Activated naive CD4-positive, alpha-beta T cell treated with anti-CD3 and anti-CD28 coated beads for 36 hours (primary cell): ENCODE data around the gene IFNK. TPM values are rescaled to one million over a fixed set of nuclear protein-coding genes. Genes with fewer than 3 reads are reported as not detected.
A peak's percentile ranks its signal among the peaks of the same experiment; 100 is the strongest.

ENCODE experiments used
- CTCF ChIA-PET: fragments of 350-600 bp; sonication (Branson Sonifier 250); formaldehyde crosslinking; loops from one replicate; lab custom pipeline; 2021; ENCODE audit warnings: antibody characterized with exemption; lab: Charles Lee
- DNase-seq: peaks from one replicate; pipeline ENCODE4 v3.0.0-alpha.2; 2020
- H3K27ac Mint-ChIP-seq: one replicate; pipeline ENCODE4 v1.8.0; 2021; ENCODE audit warnings: mild to moderate bottlenecking, mixed read lengths
- H3K27me3 Mint-ChIP-seq: one replicate; pipeline ENCODE4 v1.8.0; 2021; ENCODE audit warnings: low read depth, mixed read lengths
- H3K36me3 Mint-ChIP-seq: one replicate; pipeline ENCODE4 v1.8.0; 2021; ENCODE audit warnings: low read depth, mixed read lengths
- H3K4me1 Mint-ChIP-seq: one replicate; pipeline ENCODE4 v1.8.0; 2021; ENCODE audit warnings: low read depth, mixed read lengths
- H3K4me3 Mint-ChIP-seq: one replicate; pipeline ENCODE4 v1.8.0; 2021; ENCODE audit warnings: mild to moderate bottlenecking, moderate library complexity, mixed read lengths
- H3K9me3 Mint-ChIP-seq: one replicate; pipeline ENCODE4 v1.8.0; 2021; ENCODE audit warnings: mixed read lengths
- intact Hi-C: fragments of 100-400 bp; cut with micrococcal nuclease; formaldehyde crosslinking; loops from one replicate; pipeline ENCODE4 v1.15.1; 2023
- total RNA-seq, 2 experiments: library from RNA; stranded (reverse); gene quantifications; one replicate each; pipeline ENCODE4 v1.2.3, GENCODE V29; 2021

The IFNK gene
- total RNA-seq, 2 experiments from 2014 or later, result 0.24 TPM; not detected in 1

DNA sequence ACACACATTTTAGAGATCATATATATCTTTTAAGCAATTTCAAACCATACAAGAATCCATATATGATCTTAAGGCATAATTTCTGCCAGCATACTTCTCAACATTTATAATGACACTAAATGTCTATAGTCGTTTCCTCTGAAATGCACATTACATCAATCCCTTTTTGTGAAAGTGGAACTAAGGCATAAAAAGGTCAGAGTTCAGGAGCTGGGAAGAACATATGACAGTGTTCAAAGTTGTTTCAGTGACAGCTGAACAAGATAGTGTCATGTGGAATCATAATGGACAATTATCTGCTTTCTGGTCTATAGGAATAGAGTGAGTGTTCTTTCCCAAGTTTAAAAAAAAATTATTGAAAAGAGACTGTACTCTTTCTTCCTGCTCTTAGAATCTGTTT lies 8.0 kb downstream of the IFNK start:
- intact Hi-C loops, result loop anchor here (5.0 kb wide), 2 partner anchors 255 to 500 kb away; no protein-coding TSS in a partner anchor
- peaks cover 1% of the 10 kb centered on the region for H3K36me3 Mint-ChIP-seq
- peaks cover 8% of the 10 kb centered on the region for H3K4me1 Mint-ChIP-seq
- no peak overlapping the region for H3K27ac Mint-ChIP-seq
- H3K4me3 Mint-ChIP-seq, result no peak overlapping the region
- CTCF ChIA-PET, result no interaction called here
- H3K9me3 Mint-ChIP-seq, result no peaks in the 10 kb centered on the region
- peaks cover 8% of the 10 kb centered on the region for H3K27me3 Mint-ChIP-seq
- no peak for DNase-seq

DNA sequence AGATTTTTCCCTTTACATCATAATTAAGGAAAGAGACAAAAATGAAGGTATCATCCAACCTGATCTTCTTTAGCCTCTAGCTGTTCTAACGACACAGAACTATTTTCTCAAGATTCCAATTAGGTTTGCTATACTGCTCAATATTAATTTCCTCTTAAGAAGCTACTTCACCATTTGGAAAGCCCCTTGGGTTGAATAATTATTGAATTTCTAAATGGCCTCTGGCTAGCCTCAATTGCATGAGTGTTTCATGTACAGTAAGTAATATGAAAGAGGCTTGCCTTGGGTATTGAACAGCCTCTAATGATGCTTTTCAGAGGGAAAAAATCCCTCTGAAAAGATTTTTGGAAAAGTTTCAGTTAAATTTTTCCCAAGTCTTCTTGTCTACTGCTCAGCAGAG lies 9.2 kb downstream of the IFNK start:
- intact Hi-C loops, result loop anchor here (5.0 kb wide), 2 partner anchors 256 to 501 kb away; no protein-coding TSS in a partner anchor
- CTCF ChIA-PET, result interaction anchor here (0.7 to 1.5 kb wide), 2 partner anchors 9 to 200 kb away, joined by 3 to 5 read pairs; no protein-coding TSS in a partner anchor
- H3K27me3 Mint-ChIP-seq, result no peaks in the 10 kb centered on the region

DNA sequence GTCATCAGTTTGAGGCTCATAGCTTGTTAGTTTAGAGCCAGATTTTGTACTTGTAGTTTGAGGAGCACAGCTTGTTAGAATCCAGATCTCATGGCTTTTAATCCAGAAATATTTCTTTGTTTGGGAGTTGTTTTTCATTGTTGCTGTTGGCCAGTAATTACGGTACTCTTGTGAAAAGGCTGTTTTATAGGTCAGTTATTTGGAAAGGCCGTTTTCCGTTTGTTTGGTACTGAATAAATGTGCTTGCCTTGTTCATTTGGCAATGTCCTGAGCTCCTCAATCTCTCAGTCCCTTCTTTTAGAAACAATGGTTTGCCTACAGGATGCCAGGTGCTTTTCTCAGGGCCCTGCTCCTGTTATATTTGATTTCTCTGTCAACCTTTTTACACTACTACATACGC lies 10.0 kb downstream of the IFNK start:
- intact Hi-C loops, result loop anchor here (5.0 kb wide), 2 partner anchors 257 to 502 kb away; no protein-coding TSS in a partner anchor
- no peaks in the 10 kb centered on the region for H3K27me3 Mint-ChIP-seq
- H3K4me1 Mint-ChIP-seq, result peaks cover 4% of the 10 kb centered on the region
- no peak overlapping the region for H3K27ac Mint-ChIP-seq
- no peaks in the 10 kb centered on the region for H3K9me3 Mint-ChIP-seq
- H3K36me3 Mint-ChIP-seq, result peaks cover 3% of the 10 kb centered on the region
- no peak for DNase-seq
- H3K4me3 Mint-ChIP-seq, result no peak overlapping the region
- CTCF ChIA-PET, result interaction anchor here (0.7 to 1.5 kb wide), 2 partner anchors 105 to 201 kb away, joined by 3 to 5 read pairs; no protein-coding TSS in a partner anchor

More for the DNA sequence above, 9.2 kb downstream of the IFNK start:
- DNase-seq, result no peak
- peaks cover 3% of the 10 kb centered on the region for H3K36me3 Mint-ChIP-seq
- no peaks in the 10 kb centered on the region for H3K9me3 Mint-ChIP-seq
- no peak overlapping the region for H3K27ac Mint-ChIP-seq
- H3K4me3 Mint-ChIP-seq, result no peak overlapping the region
- peaks cover 4% of the 10 kb centered on the region for H3K4me1 Mint-ChIP-seq

DNA sequence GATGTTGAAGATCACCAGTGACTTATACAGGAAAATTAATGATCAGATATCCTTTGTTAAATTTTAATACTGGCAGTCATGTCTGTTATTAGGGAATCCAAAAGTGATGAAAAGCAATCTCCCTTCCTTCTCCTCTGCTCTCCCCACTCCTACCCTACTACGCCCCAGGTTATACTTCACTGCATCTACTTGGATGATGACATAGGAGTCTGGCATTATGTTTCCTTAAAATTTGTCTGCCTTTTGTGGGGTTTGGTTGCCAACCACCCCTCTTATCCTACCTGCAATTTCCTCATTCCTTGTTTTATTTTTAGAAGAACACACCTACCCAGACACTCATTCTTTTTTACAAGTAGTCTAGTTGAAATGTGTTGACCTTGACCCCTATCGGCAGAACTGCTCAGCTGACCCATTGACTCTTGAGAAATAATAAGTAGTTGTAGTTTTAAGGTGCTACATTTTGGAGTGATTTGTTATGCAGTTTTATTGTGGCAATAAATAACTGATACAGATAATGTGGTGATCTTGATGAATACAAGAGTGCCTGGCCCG lies 10.6 kb downstream of the IFNK start:
- H3K36me3 Mint-ChIP-seq, result peaks cover 3% of the 10 kb centered on the region
- peaks cover 3% of the 10 kb centered on the region for H3K4me1 Mint-ChIP-seq
- CTCF ChIA-PET, result no interaction called here
- H3K27ac Mint-ChIP-seq, result no peak overlapping the region
- no peaks in the 10 kb centered on the region for H3K27me3 Mint-ChIP-seq
- intact Hi-C loops, result loop anchor here (5.0 kb wide), 2 partner anchors 257 to 502 kb away; no protein-coding TSS in a partner anchor
- no peaks in the 10 kb centered on the region for H3K9me3 Mint-ChIP-seq
- DNase-seq, result no peak
- no peak overlapping the region for H3K4me3 Mint-ChIP-seq

DNA sequence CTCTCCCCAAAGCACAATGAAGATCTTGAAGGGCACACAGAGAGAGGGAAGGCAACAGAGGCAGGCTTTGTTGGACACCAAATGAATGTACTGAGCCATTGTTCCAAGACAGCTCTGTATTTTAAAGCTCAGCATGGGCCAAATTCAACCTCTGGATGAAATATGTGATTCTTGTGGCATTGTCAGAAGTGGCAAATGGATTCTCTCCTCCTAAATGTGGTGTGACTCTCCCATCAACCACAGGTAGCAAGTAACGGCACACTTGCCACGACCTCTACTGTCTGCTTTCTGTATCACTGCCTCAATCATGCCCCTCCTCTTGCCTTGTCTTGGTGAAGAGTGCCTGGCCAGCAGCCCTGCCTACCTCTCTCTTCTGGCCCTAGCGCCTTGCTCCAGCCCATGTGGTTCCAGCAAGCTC lies 11.6 kb downstream of the IFNK start:
- peak; percentile 9 for DNase-seq
- H3K27me3 Mint-ChIP-seq, result no peaks in the 10 kb centered on the region
- H3K27ac Mint-ChIP-seq, result no peak overlapping the region
- CTCF ChIA-PET, result interaction anchor here (0.7 to 0.9 kb wide), 2 partner anchors 202 to 236 kb away, joined by 3 read pairs; no protein-coding TSS in a partner anchor
- no peaks in the 10 kb centered on the region for H3K4me1 Mint-ChIP-seq
- no peak overlapping the region for H3K4me3 Mint-ChIP-seq
- H3K36me3 Mint-ChIP-seq, result peaks cover 3% of the 10 kb centered on the region
- H3K9me3 Mint-ChIP-seq, result no peaks in the 10 kb centered on the region
- intact Hi-C loops, result no loop called here

DNA sequence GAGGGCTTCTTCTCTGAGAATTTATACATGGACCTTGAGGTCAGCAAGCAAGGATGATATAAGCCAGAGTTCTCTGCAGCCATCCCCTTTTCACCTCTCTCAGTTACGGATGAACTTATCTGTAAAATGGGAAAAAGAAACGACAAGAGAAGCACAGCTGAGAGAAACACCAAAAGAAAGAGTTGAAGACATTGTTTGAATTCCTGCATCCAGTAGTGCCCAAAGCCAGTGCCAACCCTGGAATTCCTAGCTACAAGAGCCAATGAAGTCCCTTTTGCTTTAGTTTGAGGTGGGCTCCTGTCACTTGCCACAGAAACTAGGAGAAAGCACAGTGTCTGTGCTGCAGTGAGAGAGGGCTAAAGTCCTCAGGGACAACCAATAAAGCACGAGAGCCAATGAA lies 12.1 kb downstream of the IFNK start:
- intact Hi-C loops, result no loop called here
- H3K9me3 Mint-ChIP-seq, result no peaks in the 10 kb centered on the region
- H3K36me3 Mint-ChIP-seq, result peaks cover 6% of the 10 kb centered on the region
- H3K4me3 Mint-ChIP-seq, result no peak overlapping the region
- CTCF ChIA-PET, result interaction anchor here (0.9 kb wide), 1 partner anchor 202 kb away, joined by 3 read pairs; no protein-coding TSS in a partner anchor
- H3K27ac Mint-ChIP-seq, result no peak overlapping the region
- no peaks in the 10 kb centered on the region for H3K27me3 Mint-ChIP-seq
- DNase-seq, result no peak
- no peaks in the 10 kb centered on the region for H3K4me1 Mint-ChIP-seq

DNA sequence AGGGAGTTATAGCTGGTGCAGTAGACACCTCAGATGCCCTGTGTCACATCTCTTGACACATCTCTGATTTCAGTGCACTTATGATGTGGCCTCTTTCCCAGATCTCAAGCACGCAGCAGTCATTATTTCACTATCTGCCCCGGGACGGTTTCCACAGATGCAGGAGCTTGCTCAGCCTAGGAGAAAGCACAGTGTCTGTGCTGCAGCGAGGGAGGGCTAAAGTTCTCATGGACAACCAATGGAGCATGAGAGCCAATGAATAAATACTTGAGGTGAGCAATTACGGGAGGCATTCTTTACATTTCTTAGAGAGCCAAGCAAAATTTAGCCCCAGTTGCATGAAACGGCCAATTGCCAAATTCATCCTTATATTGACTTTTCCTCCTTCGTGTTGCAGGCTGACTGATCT lies 12.9 kb downstream of the IFNK start:
- H3K4me3 Mint-ChIP-seq, result no peak overlapping the region
- H3K36me3 Mint-ChIP-seq, result peaks cover 7% of the 10 kb centered on the region
- CTCF ChIA-PET, result interaction anchor here (1.1 kb wide), 1 partner anchor 207 kb away, joined by 4 read pairs; no protein-coding TSS in a partner anchor

DNA sequence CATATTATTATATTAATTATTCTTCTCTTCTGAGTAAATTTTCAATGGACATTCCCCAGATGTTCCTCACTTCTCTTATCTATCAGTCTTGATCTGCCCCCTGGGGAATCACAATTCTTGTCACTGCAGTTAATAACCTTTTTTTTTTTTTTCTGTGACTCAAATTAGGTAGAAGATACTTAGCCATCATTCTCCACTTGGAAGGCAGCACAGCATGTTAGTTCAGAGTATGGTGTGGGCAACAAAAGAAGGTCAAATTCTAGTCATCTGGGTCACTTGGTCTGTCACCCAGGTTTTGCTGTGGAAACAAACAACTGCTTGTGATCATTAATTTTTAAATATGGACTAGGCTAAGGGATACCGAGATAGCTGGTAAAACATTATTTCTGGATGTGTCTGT lies 13.7 kb downstream of the IFNK start:
- no peaks in the 10 kb centered on the region for H3K27me3 Mint-ChIP-seq
- intact Hi-C loops, result no loop called here
- H3K36me3 Mint-ChIP-seq, result peaks cover 12% of the 10 kb centered on the region
- H3K4me1 Mint-ChIP-seq, result no peaks in the 10 kb centered on the region
- no peak for DNase-seq
- no peak overlapping the region for H3K4me3 Mint-ChIP-seq
- no peak overlapping the region for H3K27ac Mint-ChIP-seq
- CTCF ChIA-PET, result interaction anchor here (1.1 kb wide), 1 partner anchor 208 kb away, joined by 4 read pairs; no protein-coding TSS in a partner anchor
- H3K9me3 Mint-ChIP-seq, result no peaks in the 10 kb centered on the region

More for the DNA sequence above, 12.9 kb downstream of the IFNK start:
- Mint-ChIP-seq H3K4me1 (no peaks in the 10 kb centered on the region), H3K27me3 (no peaks in the 10 kb centered on the region), H3K9me3 (no peaks in the 10 kb centered on the region), H3K27ac (no peak overlapping the region)
- intact Hi-C loops, result no loop called here
- no peak for DNase-seq

DNA sequence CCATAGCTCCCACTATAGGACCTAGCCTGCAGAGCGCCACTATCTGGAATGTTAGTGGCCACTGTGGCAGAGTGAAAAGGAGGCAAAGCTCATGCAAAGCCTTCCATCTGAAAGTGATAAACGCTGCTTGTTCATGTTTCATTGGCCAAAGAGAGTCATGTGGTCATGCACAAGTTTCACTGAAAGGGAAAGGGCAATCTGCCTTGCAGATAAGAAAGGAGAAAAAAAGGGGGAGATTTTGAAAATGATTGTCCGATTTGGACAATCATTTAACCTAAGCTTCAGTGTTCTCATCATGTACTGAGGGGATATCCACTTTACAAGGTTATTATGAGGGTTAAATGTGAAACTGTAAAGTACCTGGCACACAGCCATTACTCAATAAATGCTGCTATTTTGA lies 14.6 kb downstream of the IFNK start:
- CTCF ChIA-PET, result interaction anchor here (0.9 kb wide), 1 partner anchor 9 kb away, joined by 3 read pairs; the partner anchor contains the start of gene MOB3B
- Mint-ChIP-seq H3K4me1 (no peaks in the 10 kb centered on the region), H3K27ac (no peak overlapping the region), H3K27me3 (no peaks in the 10 kb centered on the region), H3K4me3 (no peak overlapping the region), H3K9me3 (no peaks in the 10 kb centered on the region), H3K36me3 (peaks cover 11% of the 10 kb centered on the region)
- DNase-seq, result no peak
- intact Hi-C loops, result no loop called here

DNA sequence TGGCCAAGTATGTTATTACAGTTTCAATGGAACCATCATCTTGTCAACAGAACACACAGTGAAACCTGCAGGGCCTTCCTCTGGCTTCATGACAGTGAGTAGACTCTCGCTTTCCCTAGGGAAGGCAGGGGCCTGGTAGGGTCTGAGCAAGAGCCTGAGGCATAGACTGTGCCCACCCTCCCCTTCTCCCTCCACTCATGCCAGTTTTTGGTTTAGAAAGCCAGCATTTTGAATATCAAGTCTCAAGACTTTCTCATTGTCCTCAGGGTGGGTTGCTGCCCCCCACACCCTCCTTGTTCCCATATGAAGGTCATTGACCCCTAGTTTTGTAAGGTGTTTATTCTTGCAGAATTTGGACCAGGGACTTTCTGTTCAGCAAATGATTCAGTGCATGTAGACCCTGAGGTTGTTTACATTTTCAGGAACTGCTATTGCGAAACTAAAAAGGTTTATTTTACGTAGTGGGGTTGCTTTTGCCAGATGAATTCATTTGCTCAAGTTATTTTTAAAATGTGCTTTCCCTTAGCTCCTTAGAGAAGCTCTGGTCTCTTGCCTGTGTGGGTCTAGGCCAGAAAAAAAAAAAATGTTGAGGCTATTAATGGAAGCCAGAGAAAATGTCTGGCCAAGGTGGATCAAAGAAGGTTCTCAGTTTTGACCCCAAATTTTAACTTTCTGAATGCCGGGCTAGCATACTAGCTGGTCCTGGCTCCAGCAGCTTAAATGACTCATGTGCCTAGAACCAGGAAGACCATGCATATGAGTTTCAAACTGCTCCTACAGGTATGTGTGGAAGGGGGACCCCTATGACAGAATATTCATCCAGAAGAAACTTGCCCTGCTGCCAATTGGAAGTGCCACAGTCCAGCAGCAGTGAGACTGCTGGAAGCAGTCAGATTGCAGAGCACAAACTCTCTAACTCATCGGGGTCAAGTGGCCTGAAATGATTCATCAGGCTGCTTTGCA lies 15.7 kb downstream of the IFNK start:
- intact Hi-C loops, result no loop called here
- Mint-ChIP-seq H3K4me1 (no peaks in the 10 kb centered on the region), H3K36me3 (peaks cover 15% of the 10 kb centered on the region), H3K27me3 (no peaks in the 10 kb centered on the region), H3K4me3 (no peak overlapping the region), H3K9me3 (no peaks in the 10 kb centered on the region), H3K27ac (no peak overlapping the region)
- no peak for DNase-seq
- CTCF ChIA-PET, result interaction anchor here (1.2 to 1.5 kb wide), 2 partner anchors 9 to 206 kb away, joined by 5 read pairs; no protein-coding TSS in a partner anchor

DNA sequence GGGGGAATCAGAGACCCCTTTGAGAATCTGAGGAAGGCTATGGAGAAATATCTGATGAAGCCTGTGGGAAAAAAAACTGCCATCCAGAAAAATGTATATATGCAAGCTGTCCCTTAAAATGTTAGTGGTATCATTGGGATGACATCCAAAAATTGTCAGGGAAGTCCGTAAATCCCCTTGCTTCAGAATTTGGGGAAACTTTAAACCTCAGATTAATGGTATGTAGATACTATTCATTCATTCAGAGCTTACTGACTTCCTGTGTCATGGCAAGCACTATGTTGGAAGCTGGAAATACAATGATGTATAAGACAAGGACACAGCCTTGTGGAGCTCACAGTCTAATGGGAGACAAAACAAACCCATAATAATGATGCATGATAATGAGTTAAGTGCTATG lies 16.4 kb downstream of the IFNK start:
- no peak overlapping the region for H3K27ac Mint-ChIP-seq
- no peaks in the 10 kb centered on the region for H3K9me3 Mint-ChIP-seq
- no peak for DNase-seq
- CTCF ChIA-PET, result interaction anchor here (0.9 to 1.5 kb wide), 3 partner anchors 10 to 207 kb away, joined by 3 to 5 read pairs (median 5); no protein-coding TSS in a partner anchor
- no peak overlapping the region for H3K4me3 Mint-ChIP-seq
- H3K36me3 Mint-ChIP-seq, result peaks cover 15% of the 10 kb centered on the region
- no peaks in the 10 kb centered on the region for H3K4me1 Mint-ChIP-seq
- no peaks in the 10 kb centered on the region for H3K27me3 Mint-ChIP-seq
- intact Hi-C loops, result no loop called here

DNA sequence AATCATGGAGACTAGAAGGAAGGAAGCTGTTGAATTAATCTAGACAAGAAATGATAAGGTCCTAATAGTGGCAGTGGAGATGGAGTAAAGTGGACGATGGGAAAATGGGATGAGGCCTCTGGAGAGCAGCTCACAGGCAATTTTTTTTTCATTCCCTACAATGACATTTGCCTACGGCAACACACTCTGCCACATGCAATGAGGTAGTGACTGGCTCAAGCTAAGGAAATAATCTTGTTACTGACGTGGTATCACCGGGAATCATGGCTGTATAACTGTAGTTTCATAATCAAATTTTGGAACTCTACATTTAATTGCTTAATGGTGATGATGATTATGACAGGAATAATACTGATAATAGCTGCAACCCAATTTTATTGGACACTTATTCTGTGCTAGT lies 17.6 kb downstream of the IFNK start:
- CTCF ChIA-PET, result interaction anchor here (0.6 kb wide), 1 partner anchor 9 kb away, joined by 3 read pairs; no protein-coding TSS in a partner anchor
- Mint-ChIP-seq H3K27ac (no peak overlapping the region), H3K4me3 (no peak overlapping the region), H3K27me3 (no peaks in the 10 kb centered on the region), H3K4me1 (no peaks in the 10 kb centered on the region), H3K36me3 (peaks cover 15% of the 10 kb centered on the region), H3K9me3 (no peaks in the 10 kb centered on the region)
- intact Hi-C loops, result no loop called here
- DNase-seq, result no peak
